HL-60 (cell line): Measurements from ENCODE around the gene CLDN8.

Source experiments
- CTCF ChIP-seq: IDR thresholded peaks from one replicate; pipeline ENCODE4 v1.5.1; 2011; ENCODE audit warnings: low read length, control low read depth, inconsistent platforms; ENCODE audit not compliant: insufficient read depth
- POLR2AphosphoS5 ChIP-seq: IDR thresholded peaks from 2 replicates; pipeline ENCODE4 v1.6.1; 2012; ENCODE audit warnings: low read depth
- TF ChIP-seq, protein P1 (sequence below): IDR thresholded peaks from 2 replicates; pipeline ENCODE4 v1.6.1; 2012; ENCODE audit warnings: low read depth; ENCODE audit not compliant: insufficient replicate concordance

GRCh38 chr21:30200000-30200399, 15.9 kb downstream of the CLDN8 start:
- no peak for TF ChIP-seq CTCF
- TF ChIP-seq POLR2AphosphoS5 = no peak
- TF ChIP-seq, protein P1, sequence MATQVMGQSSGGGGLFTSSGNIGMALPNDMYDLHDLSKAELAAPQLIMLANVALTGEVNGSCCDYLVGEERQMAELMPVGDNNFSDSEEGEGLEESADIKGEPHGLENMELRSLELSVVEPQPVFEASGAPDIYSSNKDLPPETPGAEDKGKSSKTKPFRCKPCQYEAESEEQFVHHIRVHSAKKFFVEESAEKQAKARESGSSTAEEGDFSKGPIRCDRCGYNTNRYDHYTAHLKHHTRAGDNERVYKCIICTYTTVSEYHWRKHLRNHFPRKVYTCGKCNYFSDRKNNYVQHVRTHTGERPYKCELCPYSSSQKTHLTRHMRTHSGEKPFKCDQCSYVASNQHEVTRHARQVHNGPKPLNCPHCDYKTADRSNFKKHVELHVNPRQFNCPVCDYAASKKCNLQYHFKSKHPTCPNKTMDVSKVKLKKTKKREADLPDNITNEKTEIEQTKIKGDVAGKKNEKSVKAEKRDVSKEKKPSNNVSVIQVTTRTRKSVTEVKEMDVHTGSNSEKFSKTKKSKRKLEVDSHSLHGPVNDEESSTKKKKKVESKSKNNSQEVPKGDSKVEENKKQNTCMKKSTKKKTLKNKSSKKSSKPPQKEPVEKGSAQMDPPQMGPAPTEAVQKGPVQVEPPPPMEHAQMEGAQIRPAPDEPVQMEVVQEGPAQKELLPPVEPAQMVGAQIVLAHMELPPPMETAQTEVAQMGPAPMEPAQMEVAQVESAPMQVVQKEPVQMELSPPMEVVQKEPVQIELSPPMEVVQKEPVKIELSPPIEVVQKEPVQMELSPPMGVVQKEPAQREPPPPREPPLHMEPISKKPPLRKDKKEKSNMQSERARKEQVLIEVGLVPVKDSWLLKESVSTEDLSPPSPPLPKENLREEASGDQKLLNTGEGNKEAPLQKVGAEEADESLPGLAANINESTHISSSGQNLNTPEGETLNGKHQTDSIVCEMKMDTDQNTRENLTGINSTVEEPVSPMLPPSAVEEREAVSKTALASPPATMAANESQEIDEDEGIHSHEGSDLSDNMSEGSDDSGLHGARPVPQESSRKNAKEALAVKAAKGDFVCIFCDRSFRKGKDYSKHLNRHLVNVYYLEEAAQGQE = no peak
